GM18873 (cell line): Measurements from ENCODE around the gene MARCHF9.
A peak's percentile ranks its signal among the peaks of the same experiment; 100 is the strongest.

Experiments used
- ATAC-seq: cut with Tn5 transposase; IDR thresholded peaks from one replicate; pipeline ENCODE4 v1.9.1; 2021; ENCODE audit warnings: mild to moderate bottlenecking, moderate library complexity, moderate number of reproducible peaks; ENCODE audit not compliant: unreplicated experiment, low FRiP score

Gene MARCHF9

DNA sequence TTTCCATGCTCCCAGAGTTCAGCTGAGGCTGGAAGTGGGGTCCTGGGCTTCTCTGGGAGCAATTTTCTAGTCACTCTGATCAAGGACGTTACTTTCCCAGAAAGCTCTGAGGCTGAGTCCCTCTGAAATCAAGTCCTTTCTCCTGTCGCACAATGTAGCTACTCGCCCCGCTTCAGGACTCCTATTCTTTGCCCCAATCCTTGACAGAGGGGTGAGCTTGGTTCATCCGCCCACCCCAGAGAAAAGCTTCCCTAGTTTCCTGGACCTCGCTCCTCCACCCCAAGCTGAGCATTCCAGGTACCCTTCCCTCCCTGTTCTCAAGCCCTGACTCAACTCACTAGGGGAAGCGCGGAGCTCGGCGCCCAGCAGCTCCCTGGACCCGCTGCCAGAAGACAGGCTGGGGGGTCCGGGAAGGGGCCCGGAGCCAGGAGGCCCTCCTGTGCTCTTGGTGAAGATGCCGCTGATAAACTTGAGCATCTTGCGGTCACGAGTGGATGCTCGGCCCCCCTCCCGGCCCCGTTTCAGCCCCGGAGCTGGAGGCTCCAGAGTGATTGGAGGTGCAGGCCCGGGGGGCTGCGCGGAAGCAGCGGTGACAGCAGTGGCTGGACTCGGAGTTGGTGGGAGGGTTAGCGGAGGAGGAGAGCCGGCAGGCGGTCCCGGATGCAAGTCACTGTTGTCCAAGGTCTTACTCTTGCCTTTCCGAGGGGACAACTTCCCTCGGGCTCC is 18.0 kb upstream of the MARCHF9 start:
- ATAC-seq, result no peak

- no peak for ATAC-seq
Observed at GRCh38 chr12:57737467-57738460, 17.1 kb upstream of the MARCHF9 start.

DNA sequence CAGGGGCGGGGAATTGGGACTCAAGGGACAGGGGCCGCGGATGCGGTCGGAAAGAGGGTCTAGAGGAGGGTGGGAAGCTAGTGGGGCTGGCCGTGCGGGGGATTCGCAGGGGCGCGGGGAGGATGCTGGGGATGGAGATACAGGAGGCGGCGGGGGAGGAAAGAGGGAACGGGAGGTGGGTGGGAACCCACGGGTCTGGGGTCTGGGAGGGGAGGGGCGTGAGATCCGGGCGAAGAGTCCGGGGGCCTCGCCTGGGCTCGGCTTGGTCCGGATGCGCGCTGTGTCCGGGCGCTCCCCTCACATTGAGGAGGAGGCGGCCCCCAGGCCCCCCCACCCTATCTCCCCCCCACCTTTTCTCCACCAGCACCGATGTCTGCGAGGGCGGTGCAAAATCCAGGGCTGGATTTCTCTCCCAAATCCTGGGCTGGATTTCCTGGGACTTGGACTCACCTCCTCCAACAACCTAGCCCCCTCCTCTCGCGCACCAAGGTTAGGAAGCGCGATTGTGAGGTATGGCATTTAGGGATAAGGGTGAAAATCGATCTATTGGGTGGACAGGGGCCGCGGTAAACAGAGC is 16.2 kb upstream of the MARCHF9 start, which contains the start of gene AGAP2:
Gene AGAP2, minus strand, starts transcription at position 82 of the 577 bp plus-strand sequence. CDS start 496 bp downstream, outside the sequence.
- ATAC-seq, result no peak

DNA sequence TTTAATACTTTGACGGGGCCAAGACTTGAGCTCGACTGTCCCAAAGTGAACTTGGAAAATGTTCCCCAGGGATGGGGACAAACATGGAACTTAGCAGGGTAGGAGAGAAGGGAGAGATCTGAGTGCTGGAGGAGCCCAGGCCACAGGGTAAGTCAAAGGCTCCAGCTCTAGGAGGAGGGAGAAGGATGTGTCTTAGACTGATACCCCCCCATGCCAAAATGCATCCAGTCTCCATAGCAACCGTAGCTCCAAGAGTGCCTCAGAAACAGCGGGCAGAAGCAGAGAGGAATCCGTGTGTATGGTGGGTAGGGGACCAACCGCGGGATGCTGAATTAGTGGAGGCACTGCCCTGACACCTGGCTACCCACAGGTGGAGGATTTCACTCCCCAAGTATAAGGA is 15.5 kb upstream of the MARCHF9 start:
- no peak for ATAC-seq

- no peak for ATAC-seq
Observed at GRCh38 chr12:57739914-57740538, 14.9 kb upstream of the MARCHF9 start.

DNA sequence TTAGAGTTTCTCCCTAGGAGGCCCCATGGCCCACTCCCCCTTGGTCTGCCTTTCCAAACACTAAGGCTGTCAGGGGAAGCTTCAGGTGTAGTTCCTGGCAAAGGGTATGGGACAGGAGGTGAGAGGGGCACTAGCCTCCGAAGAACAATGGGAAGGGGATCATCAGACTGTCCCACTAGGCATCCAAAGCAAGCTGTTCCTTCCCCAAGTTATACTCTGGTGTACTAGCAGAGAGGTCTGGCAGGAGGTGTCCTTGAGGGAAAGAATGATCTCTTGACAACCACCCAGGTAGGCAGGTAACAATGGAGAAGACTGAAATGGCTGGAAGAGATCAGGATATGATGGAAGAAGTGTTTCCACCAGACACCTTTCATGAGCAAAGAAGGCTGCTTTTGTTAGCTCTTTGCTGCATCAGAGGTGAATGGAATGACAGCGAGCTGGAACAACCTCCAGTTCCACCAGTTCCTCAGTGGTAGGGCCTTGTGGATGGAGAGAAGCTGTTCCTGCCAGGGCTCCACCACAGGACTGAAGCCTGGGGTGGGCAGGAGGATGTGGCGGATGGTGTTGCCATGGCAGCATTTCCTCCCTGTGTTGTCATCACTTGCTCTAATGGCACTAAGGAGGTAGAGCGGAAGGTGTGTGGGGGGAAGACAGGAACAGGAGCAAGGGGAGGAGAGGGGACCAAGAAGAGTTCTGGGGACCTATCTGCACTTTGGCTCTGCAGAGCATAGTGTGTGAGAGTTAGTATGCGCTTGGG is 14.1 kb upstream of the MARCHF9 start:
- peak; percentile 55 for ATAC-seq

DNA sequence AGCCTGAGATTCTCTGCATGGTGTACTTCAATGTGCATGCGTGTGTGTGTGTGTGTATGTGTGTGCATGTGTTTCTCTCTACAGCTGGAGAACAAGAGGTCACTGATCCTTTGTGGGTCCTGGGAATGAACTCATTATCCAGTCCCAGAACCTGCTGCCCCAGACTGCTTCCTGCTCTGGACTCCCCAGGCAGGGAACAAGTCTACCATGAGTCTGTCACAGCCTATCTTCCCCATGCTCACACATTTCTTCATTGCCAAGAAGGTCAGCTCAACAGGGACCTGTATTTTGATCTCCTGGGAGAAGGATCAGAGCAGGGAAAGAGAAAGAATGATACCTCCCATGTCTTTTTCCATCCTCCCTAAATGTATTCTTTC is 13.5 kb upstream of the MARCHF9 start:
- ATAC-seq, result no peak

GRCh38 chr12:57741844-57742738 is 12.8 kb upstream of the MARCHF9 start:
- peak; percentile 54 for ATAC-seq

DNA sequence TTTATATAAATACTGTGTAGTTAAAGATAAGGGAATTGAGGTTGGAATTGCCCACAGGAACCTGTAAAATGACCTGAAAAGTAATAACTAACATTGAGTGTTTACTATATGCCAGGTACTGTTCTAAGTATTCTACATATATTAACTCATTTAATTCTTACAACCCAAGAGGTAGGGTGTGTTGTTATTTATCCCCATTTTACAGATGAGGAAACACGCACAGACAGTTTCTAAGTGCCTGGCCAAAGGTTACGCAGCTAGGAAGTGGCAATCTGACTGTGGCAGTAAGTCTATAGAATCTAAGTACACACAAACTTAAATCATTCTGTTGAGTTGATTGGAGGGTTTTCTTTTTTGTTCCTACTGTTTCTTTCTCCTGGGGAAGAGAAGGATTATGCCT is 11.1 kb upstream of the MARCHF9 start:
- no peak for ATAC-seq

DNA sequence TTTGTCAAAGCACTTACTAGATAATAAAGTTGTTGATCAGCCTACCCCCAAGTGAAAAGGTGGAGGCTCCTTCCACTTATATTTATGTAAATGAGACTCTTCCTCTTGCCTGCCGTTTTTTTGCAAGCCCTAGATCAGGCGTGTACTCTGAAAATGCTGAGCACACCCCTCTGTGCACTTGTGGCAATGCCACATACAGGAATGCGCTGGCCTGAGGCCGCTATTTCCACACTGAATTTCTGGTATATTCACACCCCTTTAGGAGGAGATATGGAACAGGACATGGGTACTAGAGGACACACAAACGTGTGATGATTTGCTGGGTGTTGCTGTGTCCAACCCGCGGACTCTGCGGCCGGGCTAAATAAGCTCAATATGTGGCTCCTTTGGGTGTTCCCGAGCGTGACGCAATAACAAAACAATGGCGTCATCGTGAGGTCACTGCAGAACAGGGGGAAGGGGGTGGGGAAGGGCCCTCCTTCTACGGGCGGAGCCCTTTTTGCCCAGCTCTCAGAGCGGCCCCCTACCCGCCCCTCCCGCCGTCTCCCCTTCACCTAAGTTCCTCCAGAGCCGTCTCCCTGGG is 10.6 kb upstream of the MARCHF9 start:
- peak; percentile 18 for ATAC-seq

- ATAC-seq, result peak; percentile 79
Observed at GRCh38 chr12:57744777-57745484, 10.0 kb upstream of the MARCHF9 start, which contains the start of gene TSPAN31. TSPAN31 (plus strand) TSS chr12:57745039; CDS start chr12:57745155, 116 bp downstream.

- no peak for ATAC-seq
Observed at GRCh38 chr12:57745485-57745881, 9.4 kb upstream of the MARCHF9 start.

DNA sequence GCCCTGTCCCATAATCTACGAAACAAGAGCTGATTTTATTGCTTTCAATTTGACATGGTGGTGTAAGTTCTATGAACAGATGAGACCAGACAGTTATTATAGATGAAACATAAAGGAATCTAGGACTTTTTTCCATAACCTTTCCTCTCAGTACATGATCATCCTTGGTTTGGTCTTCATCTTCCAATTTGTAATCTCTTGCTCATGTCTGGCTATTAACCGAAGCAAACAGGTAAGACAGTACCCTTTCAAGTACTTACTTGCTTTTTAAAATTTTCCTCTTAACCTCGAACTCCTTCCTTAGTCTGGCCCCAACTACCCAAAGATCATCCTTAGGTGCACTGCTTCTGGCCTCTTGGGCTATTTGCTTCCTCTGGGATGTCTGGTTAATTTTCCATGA is 8.9 kb upstream of the MARCHF9 start:
- ATAC-seq, result no peak

- ATAC-seq, result no peak
Observed at GRCh38 chr12:57749061-57749460, 5.8 kb upstream of the MARCHF9 start.

DNA sequence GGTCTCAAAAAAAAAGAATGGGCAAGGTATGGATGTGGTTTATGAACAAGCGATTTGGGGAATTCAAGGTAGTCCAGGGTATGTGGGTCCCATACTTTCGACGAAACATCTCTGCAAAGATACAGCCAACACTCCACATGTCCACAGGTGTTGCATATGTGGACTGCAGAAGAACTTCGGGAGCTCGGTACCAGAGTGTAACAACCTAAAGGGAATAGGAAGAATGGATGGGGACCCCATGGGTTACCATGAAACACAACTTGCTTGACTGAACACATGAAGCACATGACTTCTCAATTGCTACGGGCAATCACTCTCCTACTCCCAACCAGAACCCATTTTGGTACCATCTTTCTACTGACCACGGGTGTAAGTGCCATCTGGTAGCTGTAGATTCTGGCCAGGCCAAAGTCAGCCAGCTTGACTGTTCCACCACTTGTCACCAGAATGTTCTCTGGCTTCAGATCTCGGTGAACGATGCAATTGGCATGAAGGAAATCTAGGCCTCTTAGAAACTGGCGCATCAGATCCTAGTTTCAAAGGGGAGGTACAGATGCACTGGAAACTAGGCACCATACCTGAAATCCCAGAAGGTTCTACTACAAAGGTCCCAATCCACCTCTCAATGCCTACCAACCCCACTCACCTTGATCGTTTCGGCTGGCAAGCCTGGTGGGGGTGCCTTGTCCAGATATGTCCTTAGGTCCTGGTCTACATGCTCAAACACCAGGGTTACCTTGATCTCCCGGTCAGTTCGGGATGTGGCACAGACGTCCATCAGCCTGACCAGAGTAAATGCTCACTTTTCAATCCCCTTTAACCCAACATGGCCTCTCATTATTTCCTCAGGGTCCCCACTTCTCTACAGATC is 4.1 kb upstream of the MARCHF9 start:
- no peak for ATAC-seq

DNA sequence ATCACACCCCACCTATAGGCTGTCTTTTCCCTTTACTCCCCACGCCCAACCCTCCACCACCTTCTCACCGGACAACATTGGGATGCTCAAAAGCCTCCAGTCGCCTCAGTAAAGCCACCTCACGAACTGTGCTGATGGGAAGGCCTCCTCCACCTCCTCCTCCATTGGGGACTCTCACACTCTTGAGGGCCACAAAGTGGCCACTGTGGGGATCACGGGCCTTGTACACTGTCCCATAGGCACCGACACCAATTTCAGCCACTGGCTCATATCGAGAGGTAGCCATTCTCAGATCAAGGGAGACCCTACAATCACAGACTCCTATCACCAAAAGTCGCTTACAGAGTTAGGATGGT is 3.5 kb upstream of the MARCHF9 start:
- no peak for ATAC-seq
